ENCODE data around the gene POLR1G. TPM values are rescaled to one million over a fixed set of nuclear protein-coding genes. Genes with fewer than 3 reads are reported as not detected.

The POLR1G gene
- total and polyA plus RNA-seq, 9 of the 15 experiments (the other 6 are each of a cell fraction or from before 2014, with no cell fraction given): 3.0 to 50.1 (median 27.4) TPM

DNA sequence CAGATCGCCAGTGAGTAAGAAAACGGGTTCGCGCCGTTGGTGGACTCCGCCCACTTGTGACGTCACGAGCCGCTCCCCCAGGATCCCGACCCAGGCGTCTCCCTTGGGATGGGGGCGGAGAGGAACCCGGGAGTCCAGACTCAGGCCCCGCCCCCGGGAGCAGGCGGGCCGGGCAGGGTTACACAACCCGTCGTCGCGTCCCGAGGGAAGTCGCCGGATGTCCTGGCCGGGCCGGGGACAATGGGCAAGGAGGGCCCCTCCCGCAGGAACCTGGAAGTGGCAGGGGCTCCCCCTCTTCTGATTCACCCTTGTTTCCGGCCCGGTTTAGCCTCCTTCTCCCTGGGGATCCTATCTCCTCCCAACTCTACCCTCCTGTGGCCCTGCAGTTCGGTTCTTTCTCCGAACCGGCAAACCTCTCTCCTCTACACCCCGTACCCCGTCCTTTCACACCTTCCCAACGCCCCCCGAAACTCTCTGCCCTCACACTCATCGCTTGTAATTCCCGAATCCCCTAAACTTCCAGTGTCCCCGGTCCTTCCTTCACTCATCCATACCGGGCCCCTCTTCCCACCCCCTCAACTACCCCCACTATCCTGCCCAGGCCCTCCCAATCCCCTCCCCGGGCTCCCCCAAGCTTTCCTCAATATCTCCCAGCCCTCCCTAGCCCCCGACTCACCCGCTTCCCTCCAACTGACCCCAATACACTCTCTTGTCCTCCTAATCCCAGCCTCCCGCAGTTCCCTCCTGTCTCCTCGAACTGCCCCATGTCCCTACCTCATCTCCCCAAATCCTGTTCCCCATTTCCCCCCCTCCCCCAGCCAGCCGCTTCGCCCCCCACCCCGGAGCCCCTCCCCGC lies 37.2 kb downstream of the POLR1G start (continued):
- TF ChIP-seq, protein P1, sequence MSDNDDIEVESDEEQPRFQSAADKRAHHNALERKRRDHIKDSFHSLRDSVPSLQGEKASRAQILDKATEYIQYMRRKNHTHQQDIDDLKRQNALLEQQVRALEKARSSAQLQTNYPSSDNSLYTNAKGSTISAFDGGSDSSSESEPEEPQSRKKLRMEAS (CRISPR knock-in tag; IDR thresholded peaks at IDR 0.05): no peak
- TF ChIP-seq BACH1 (tag; IDR thresholded peaks at IDR 0.05) (no peak), RFX1 (IDR thresholded peaks at IDR 0.05) (no peak), RNF2 (IDR thresholded peaks at IDR 0.05) (no peak; the same call in 1 of the 2 replicates), CC2D1A (IDR thresholded peaks at IDR 0.05) (no peak), YBX1 (IDR thresholded peaks at IDR 0.05) (no peak), ATF1 (CRISPR knock-in tag; IDR thresholded peaks at IDR 0.05) (peak; percentile 70), ATF1 (tag; IDR thresholded peaks at IDR 0.05) (peak; percentile 98), HDAC3 (IDR thresholded peaks at IDR 0.05; ENCODE audit: borderline replicate concordance, partially characterized antibody) (peak; percentile 59), PCBP2 (IDR thresholded peaks at IDR 0.05; ENCODE audit: low read depth, low read length, poor library complexity, severe bottlenecking) (no peak), BRD9 (IDR thresholded peaks at IDR 0.05; ENCODE audit: low read depth, partially characterized antibody) (peak; percentile 76), NFIX (CRISPR knock-in tag; IDR thresholded peaks at IDR 0.05; ENCODE audit: low read depth) (no peak), ZNF316 (IDR thresholded peaks at IDR 0.05) (no peak)
- TF ChIP-seq, protein P2, sequence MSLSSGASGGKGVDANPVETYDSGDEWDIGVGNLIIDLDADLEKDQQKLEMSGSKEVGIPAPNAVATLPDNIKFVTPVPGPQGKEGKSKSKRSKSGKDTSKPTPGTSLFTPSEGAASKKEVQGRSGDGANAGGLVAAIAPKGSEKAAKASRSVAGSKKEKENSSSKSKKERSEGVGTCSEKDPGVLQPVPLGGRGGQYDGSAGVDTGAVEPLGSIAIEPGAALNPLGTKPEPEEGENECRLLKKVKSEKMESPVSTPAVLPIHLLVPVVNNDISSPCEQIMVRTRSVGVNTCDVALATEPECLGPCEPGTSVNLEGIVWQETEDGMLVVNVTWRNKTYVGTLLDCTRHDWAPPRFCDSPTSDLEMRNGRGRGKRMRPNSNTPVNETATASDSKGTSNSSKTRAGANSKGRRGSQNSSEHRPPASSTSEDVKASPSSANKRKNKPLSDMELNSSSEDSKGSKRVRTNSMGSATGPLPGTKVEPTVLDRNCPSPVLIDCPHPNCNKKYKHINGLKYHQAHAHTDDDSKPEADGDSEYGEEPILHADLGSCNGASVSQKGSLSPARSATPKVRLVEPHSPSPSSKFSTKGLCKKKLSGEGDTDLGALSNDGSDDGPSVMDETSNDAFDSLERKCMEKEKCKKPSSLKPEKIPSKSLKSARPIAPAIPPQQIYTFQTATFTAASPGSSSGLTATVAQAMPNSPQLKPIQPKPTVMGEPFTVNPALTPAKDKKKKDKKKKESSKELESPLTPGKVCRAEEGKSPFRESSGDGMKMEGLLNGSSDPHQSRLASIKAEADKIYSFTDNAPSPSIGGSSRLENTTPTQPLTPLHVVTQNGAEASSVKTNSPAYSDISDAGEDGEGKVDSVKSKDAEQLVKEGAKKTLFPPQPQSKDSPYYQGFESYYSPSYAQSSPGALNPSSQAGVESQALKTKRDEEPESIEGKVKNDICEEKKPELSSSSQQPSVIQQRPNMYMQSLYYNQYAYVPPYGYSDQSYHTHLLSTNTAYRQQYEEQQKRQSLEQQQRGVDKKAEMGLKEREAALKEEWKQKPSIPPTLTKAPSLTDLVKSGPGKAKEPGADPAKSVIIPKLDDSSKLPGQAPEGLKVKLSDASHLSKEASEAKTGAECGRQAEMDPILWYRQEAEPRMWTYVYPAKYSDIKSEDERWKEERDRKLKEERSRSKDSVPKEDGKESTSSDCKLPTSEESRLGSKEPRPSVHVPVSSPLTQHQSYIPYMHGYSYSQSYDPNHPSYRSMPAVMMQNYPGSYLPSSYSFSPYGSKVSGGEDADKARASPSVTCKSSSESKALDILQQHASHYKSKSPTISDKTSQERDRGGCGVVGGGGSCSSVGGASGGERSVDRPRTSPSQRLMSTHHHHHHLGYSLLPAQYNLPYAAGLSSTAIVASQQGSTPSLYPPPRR (CRISPR knock-in tag; IDR thresholded peaks at IDR 0.05; ENCODE audit: borderline replicate concordance): no peak
- TF ChIP-seq, protein P3, sequence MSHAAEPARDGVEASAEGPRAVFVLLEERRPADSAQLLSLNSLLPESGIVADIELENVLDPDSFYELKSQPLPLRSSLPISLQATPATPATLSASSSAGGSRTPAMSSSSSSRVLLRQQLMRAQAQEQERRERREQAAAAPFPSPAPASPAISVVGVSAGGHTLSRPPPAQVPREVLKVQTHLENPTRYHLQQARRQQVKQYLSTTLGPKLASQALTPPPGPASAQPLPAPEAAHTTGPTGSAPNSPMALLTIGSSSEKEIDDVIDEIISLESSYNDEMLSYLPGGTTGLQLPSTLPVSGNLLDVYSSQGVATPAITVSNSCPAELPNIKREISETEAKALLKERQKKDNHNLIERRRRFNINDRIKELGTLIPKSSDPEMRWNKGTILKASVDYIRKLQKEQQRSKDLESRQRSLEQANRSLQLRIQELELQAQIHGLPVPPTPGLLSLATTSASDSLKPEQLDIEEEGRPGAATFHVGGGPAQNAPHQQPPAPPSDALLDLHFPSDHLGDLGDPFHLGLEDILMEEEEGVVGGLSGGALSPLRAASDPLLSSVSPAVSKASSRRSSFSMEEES (CRISPR knock-in tag; IDR thresholded peaks at IDR 0.05): no peak
- TF ChIP-seq, protein P4, sequence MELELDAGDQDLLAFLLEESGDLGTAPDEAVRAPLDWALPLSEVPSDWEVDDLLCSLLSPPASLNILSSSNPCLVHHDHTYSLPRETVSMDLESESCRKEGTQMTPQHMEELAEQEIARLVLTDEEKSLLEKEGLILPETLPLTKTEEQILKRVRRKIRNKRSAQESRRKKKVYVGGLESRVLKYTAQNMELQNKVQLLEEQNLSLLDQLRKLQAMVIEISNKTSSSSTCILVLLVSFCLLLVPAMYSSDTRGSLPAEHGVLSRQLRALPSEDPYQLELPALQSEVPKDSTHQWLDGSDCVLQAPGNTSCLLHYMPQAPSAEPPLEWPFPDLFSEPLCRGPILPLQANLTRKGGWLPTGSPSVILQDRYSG (tag; conservative IDR thresholded peaks at IDR 0.05; ENCODE audit: low read depth): no peak
- TF ChIP-seq, protein P5, sequence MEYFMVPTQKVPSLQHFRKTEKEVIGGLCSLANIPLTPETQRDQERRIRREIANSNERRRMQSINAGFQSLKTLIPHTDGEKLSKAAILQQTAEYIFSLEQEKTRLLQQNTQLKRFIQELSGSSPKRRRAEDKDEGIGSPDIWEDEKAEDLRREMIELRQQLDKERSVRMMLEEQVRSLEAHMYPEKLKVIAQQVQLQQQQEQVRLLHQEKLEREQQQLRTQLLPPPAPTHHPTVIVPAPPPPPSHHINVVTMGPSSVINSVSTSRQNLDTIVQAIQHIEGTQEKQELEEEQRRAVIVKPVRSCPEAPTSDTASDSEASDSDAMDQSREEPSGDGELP (CRISPR knock-in tag; IDR thresholded peaks at IDR 0.05; ENCODE audit: borderline replicate concordance): peak; percentile 62; the same call in 1 of the 2 replicates
- TF ChIP-seq, protein P6, sequence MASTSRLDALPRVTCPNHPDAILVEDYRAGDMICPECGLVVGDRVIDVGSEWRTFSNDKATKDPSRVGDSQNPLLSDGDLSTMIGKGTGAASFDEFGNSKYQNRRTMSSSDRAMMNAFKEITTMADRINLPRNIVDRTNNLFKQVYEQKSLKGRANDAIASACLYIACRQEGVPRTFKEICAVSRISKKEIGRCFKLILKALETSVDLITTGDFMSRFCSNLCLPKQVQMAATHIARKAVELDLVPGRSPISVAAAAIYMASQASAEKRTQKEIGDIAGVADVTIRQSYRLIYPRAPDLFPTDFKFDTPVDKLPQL (IDR thresholded peaks at IDR 0.05; ENCODE audit: extremely low read depth, insufficient read length): no peak

Measured in K562 (cell line).